Measurements from ENCODE around the gene ZNF565.
A peak's percentile ranks its signal among the peaks of the same experiment; 100 is the strongest.
"Not testable (repeated sequence)": the region's sequence is repeated elsewhere in the genome, so short reads cannot be mapped to it uniquely, and the experiment has no call there.

The ZNF565 gene

DNA sequence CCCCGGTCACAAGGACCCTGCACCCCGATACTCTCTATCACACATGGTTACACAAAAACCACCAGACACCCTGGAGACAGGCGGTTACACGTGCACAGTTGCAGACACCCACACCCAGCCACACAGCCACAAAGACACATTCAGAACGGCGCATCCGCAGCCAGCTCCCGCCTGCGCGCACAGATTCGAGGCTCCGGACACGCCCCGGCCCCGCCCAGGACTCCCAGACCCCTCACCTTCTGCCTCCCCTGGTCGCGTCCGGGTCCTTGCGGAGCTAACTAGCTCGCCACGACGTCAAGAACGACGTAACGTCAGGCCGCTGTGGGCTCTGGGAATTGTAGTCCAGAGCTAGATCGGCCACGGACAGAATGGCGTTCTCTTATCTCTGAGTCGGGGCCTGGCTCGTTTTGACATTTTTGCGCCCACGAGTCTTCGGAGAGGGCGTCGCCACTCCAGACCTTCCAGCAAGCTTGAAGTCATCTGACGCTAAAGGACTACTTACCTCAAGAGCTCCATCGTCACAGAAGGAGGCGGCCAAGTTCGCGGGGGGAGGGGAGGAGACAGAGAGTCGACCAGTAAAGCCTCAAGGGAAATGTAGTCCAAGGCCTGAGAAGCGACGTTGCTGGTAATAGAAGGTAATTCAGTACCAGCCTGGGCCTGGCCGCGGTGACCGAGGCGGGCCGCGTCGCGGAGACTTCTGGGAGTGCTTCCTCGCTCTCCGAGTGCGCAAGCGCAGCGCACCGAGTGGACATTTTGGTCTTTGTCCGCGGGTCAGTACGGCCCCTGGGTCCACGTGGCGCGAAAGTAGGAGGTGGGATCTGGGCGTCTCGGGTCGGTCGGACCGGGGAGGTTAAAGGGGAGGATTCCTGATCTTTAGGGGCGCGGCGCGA is at the start of gene ZNF565, which contains the start of gene ZNF146:
ZNF565 (minus strand) TSS at position 280 of the 890 bp plus-strand sequence. CDS start 12,680 bp downstream, outside the sequence.
ZNF146 (plus strand) TSS at position 721 of the 890 bp plus-strand sequence. CDS start 21,335 bp downstream, outside the sequence.
- DNase-seq, result peak; percentile 98

DNA sequence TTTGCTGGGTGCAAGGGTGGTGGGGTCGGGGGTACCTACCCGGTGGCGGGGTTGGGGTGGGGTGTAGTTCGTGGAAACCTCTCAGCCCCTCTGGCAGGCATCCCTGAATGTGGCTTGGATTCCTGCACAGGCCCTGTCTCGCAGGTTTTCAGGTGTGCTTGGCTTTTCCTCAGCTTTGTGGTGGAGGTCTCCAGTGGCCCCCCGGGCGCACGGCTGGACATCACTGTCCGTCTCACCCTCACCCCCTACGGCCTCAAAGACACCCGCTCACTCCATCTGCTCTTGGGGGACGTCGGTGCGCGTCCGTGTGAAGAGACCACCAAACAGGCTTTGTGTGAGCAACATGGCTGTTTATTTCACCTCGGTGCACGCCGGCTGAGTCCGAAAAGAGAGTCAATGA is 44.7 kb upstream of the ZNF565 start:
- DNase-seq, result no peak

DNA sequence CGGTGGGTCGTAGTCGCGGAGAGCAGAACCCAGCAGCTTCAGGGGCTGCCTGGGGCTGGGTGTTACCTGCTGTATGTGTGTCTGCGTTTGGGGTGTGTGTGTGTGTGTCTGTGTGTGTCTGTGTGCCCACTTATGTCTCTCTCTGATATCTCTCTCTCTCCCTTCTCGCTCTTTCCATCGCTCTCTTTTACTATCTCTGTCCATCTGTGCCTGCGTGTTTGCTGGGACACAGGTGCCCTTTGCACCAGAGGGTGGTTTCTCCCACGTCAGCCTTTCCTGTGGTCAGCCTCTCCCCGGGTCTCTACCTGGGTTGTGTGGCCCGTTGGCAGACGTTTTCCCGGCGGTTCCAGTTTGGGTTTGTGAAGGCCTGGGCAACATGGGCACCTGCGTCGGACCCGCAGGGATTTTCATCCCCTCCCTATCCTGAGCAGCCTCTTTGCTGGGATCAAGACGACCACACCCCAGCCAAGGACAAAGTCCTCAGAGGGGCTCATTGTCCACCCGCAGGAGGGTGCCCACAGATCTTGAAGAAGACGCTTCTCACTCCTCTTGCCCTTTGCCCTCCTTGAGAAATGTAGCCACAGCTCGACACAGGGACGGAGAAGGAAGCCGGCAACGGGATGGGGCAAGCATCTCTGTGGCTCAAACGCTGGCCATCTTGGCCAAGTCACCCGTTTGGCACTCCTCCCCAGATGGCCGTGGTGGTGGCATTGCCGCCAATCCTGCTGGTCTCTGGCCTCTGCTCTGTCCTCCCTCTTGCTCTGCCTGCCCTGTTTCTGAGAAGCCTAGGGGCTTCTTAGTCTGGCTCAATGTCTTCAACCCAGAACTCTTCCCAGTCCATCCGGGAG is 43.8 kb upstream of the ZNF565 start:
- DNase-seq, result no peak

DNA sequence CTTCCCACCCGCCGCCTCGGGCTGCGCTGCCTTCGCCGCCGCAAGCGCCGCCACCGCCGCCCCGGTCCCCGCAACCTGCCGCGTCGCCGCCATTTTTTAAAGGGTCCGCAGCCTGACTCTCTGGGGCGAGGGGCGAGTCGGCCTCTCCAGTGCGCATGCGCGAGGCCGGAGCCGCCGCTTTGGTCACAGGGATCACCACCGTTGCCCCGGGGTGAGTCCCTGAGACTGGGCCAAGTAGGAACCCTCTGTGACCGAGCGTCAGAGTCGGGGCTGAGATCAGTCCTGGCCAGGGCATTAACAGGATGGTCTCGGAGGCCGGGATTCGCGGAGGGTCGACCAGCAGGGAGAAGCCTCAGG is 43.0 kb upstream of the ZNF565 start:
- DNase-seq, result no peak

DNA sequence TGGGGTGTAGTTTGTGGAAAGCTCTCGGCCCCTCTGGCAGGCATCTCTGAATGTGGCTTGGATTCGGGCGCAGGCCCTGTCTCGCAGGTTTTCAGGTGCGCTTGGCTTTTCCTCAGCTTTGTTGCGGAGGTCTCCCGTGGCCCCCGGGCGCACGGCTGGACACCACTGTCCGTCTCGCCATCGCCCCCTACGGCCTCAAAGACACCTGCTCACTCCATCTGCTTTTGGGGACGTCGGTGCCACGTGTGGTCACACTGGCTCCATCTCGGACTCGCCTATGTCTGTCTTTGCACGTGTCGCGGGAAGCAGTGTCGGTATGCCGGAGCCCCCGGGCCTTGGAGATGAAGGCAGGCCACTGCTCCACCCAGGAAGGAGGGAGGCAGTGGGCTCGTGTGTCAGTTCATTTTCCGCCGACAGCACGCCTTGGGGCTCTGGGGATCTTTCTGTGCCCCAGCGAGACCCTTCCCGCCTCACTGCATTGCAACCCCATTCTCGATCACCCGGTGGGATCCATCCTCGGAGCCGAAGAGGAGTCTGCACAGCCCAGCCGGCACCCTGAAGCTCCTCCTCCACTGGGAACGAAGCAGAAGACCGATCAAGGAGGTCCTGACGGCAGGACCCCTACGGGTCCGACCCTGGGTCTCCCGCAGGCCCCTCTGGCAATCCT is 42.5 kb upstream of the ZNF565 start:
- DNase-seq, result no peak

DNA sequence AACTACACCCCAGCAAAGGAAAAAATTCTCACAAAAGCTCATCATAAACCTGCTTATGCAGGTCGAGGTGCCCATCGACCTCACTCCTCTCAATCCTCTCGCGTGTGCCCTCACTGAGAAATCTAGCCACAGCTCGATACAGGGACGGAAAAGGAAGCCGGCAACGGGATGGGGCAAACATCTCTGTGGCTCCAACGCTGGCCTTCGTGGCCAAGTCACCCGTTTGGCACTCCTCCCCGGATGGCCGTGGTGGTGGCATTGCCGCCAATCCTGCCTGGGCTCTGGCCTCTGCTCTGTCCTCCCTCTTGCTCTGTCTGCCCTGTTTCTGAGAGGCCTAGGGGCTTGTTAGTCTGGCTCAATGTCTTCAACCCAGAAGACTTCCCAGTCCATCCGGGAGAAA is 41.6 kb upstream of the ZNF565 start:
- DNase-seq, result no peak

DNA sequence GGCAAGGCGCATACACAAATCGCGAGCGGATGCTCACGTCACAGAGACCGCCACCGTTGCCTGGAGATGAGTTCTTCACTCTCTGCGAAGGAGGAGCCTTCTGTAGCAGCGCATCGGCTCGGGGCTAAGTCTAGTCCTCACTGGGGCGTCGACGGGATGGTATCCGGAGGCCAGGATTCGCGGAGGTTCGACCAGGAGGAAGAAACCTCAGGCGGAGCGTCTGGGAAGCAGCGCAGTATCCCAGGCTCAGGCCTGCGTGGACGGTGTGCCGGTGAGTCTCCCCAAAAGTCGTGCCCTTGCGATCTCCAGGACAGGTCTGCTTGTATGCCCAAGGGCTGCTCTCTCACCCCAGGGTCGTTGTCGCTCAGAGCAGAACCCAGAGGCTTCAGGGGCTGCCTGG is 40.9 kb upstream of the ZNF565 start:
- DNase-seq, result no peak

DNA sequence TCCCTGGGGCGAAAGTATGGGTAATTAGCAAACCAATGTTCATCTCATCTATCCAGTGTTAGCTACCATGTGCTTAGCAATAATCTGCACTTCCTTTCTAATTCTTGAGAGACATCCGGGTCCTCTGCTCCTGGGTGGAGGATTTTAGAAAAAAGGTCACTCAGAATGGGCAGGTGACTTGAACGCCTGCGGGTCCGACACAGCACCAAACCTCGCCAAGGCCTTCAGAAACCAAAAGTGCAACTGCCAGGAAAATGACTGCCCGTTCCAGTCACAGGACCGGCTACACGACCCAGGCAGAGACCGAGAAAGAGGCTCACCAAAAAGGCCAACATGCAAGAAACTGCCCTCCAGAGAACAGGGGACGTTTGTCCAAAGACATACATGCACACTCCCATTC is 40.4 kb upstream of the ZNF565 start:
- no peak for DNase-seq

DNA sequence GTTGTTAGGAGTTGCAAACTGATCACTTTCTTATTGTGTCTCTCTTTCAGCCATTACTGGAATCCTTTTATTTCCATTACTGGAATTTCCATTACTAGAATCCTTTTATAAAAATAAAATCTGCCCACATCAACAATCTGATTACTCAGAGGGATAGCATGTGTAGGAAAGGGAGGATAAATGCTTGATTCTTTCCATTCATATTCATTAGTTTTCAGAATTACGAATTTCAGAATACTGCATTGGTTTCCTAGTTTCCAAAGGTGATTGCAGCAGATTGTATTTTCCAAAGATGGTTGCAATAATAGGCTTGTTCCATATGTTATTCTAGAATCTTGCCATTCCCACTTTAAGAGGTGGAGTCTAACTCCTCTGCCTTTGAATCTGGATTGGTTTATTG is 37.6 kb upstream of the ZNF565 start:
- DNase-seq, result no peak

DNA sequence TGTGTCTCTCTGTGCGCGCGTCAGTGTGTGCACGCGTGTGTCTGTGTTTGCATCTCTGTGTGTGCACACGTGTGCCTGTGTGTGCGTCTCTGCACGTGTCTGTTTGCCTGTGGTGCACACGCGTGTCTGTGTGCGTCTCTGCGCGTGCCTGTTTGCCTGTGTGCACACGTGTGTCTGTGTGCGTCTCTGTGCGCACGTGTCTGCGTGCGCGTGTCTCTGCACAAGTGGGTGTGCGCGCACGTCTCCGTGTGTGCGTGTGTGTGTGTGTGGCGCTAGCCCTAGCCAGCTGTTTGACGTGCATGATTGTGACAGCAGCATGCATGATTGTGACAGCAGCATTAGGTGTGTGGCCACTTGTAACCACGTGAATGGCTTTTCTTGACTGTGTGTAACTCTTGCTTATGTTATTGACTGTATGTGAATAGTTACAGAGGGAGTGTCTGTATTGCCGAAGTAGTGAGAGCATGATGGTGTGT is 31.6 kb upstream of the ZNF565 start:
- DNase-seq, result no peak

DNA sequence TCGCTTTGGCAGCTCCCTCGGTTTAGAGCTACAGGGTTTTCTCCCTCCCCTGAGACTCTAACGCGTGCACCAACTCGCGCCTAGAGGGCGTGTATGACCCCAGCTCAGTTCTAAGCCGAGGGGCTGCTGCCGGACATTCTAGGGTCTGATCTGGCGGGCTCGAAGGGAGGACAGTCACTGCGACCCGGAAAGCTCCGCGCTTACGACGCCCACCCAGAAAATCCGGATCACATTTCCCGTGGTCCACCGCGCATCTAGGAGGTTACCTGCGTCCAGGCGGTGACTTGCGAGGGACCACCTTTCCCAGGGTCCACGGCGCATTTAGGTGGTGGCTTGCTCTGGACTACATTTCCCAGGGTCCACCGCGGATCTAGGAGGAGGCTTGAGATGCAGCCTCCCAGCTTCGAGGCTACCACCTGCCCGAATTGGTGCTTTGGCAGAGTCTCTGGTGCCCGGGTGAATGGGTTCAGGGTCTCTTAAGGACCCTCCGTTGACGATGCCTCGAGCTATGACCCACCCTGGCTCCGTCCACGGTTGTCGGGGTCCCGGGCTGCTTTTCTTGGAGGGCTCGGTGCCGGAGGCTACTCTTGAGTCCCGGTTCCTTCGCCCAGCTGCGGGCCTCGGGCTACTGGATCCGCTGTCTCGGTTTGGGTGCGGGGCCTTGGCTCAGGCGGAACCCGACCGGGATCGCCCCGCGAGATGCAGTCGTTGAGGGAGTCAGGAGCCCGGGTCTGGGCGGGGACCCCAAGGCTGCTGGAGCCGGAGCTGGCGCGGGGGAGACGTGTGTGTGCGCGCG is 30.9 kb upstream of the ZNF565 start:
- DNase-seq, result no peak

DNA sequence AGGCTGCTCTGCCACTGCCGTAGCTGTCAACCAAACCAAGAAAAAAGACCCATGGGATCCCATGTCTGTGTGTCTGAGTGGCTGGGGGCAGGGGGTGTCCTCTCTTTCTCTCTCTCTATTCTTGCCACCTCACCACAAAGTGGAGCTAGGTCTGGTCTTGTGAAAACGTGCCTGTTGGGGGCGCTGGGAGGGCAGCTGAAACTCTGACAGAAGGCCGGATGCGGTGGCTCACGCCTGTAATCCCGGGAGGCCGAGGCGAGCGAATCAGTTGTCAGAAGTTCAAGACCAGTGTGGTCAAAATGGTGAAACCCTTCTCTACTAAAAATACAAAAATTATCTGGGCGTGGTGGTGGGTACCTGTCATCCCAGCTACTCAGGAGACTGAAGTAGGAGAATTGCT is 29.6 kb upstream of the ZNF565 start:
- DNase-seq, result no peak

DNA sequence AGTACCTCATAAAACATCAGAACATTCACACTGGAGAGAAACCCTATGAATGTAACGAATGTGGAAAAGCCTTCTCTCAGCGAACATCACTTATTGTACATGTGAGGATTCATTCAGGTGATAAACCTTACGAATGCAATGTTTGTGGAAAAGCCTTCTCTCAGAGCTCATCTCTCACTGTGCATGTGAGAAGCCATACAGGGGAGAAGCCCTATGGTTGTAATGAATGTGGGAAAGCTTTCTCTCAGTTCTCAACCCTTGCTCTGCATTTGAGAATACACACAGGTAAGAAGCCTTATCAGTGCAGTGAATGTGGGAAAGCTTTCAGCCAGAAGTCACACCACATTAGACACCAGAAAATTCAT is 22.5 kb upstream of the ZNF565 start:
- DNase-seq, result no peak

DNA sequence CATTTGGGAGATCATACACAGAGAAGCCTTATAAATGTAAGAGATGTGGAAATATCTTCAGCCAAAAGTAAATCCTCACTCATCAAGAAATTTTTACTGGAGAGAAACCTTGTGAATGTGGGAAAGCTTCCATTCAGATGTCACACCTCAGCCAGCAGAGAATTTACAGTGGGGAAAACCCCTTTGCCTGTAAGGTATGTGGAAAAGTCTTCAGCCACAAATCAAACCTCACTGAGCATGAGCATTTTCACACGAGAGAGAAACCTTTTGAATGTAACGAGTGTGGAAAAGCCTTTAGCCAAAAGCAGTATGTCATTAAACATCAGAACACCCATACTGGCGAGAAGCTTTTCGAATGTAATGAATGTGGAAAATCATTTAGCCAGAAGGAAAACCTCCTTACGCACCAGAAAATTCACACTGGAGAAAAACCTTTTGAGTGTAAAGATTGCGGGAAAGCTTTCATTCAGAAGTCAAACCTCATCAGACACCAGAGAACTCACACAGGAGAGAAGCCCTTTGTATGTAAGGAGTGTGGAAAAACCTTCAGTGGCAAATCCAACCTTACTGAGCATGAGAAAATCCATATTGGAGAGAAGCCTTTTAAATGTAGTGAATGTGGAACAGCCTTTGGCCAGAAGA is 22.0 kb upstream of the ZNF565 start:
- no peak for DNase-seq

DNA sequence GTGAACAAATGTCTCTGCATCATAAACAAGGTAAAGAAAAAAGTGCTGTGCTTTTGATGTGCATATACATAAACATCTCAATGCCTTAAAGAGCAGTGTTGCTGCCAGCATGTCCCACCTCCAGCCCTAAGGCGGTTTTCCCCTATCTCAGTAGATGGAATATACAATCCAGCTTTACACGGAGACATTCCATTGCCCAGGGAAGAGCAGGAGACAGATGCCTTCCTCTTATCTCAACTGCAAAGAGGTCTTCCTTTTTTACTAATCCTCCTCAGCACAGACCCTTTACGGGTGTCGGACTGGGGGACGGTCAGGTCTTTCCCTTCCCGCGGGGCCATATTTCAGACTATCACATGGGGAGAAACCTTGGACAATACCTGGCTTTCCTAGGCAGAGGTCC is 19.2 kb upstream of the ZNF565 start:
- DNase-seq, result not testable (repeated sequence)

DNA sequence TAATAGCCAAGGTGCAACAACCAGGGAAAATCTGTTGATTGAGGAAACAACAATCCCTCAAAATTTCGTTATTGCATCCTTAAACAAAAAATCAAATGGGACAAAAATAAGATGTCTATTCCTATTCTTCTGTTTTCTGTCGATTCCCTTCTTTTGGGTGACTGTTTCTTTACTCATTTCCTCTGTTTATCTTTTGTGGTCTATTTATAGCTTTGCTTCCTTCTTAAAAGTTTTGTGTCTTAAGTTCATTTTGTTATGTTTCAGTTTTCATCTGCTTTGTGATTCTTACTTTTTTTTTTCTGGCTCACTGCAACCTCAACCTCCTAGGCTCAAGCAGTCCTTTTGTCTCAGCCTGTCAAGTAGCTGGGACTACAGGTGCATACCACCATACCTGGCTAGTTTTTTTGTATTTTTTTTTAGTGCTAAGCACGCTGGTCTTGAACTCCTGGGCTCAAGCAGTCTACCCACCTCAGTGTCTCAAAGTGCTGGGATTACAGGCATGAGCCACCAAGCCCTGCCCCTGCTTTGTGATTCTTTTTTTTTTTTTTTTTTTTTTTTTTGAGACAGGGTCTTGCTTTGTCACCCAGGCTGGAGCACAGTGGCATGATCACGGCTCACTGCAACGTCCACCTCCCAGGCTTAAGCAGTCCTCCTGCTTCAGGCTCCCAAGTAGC is 10.9 kb upstream of the ZNF565 start:
- no peak for DNase-seq

DNA sequence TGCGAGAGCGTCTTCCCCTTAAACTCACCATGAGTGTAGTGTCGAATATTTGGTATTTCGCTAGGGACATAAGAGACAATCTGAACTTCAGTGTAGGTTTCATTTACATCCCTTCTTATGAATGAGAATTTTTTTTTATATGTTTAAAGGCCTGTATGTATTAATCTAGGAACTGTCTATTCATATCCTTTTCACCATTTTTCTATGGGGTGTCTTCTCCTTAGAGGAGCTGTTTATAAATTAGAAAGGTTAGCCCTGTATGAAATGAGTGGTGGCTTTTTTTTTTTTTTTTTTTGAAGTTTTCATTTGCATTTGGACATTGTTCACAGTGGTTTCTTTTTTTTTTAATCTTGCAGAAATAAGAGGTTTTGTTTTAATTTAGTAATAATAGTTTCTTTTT is 8.0 kb upstream of the ZNF565 start:
- no peak for DNase-seq

DNA sequence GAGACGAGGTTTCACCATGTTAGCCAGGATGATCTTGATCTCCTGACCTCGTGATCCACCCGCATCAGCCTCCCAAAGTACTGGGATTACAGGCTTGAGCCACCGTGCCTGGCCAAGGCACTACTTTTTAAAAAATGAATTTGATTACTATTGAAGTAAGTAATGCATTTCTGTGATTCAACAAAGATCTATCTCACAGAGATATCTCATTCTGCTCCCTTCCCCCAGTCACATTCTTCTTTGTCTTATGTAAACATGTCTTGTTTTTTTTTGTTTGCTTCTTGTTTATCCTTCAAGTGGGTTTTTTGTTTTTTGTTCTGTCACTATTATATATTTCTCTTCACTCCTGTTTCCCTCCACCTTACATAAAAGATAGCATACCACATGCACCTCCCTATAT is 7.0 kb upstream of the ZNF565 start:
- no peak for DNase-seq

DNA sequence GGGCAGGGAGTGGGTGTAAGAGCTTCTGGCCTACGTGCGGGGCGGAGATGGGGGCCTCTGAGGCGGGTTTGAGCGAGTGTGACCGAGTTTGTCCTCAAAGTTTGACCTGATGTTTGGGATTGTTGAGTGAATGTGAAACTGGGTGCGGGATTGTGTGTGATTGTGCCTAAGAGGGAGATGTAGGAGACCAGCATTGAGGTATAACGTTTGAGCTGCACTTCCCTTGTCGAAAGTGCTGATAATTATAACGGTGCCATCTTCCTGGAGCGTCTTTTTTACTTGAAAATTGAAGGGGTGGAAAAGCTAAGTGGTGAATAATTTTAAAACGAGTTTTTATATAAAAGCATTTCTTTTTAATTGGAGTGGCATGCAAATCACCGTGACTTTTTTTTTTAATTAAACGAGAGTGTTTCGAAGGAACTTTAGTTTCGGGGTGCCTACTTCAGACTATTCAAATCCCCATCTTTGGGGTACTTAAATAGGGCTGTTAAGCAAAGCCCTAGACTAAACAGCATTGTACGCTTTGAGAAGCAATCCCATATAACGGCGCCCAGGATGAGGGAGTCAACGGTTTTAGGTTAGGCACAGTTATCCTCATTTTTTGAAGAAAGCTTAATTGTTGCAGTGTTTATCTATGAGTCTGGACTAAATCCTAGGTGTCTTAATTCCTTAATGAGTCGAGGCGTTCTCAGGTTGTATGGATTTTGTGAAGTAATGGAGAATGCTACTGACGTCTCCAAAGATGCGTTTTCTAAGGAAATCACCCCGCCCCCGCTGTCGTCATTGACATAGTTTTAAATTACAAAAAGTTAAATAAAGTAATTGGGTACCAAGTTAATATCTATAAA is 1.0 kb upstream of the ZNF565 start:
- DNase-seq, result peak; percentile 16

DNA sequence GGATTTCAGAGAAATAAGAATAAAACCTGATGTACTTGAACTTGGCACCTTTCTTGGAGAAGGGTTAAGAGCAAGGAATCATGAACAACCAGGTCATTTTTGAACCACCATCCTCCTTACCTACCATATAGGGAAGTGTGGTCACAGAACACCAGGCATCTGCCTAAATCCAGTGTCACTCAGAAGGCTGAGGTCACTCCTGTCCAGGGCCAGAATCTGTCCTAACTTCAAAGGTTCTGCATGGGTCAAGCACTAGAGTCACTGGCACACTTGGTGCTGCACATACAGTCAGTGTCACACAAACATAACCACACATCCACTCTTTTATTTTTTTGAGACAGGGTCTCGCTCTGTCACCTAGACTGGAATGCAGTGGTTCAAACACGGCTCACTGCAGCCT is 1.6 kb downstream of the ZNF565 start:
- DNase-seq, result no peak

All from activated naive CD4-positive, alpha-beta T cell treated with anti-CD3 and anti-CD28 coated beads, Interleukin-2, amount 50 U/mL, for 16 hours (primary cell).